ENCODE measurements around the gene DPP3. TPM values are rescaled to one million over a fixed set of nuclear protein-coding genes. Genes with fewer than 3 reads are reported as not detected.

Gene DPP3, protein sequence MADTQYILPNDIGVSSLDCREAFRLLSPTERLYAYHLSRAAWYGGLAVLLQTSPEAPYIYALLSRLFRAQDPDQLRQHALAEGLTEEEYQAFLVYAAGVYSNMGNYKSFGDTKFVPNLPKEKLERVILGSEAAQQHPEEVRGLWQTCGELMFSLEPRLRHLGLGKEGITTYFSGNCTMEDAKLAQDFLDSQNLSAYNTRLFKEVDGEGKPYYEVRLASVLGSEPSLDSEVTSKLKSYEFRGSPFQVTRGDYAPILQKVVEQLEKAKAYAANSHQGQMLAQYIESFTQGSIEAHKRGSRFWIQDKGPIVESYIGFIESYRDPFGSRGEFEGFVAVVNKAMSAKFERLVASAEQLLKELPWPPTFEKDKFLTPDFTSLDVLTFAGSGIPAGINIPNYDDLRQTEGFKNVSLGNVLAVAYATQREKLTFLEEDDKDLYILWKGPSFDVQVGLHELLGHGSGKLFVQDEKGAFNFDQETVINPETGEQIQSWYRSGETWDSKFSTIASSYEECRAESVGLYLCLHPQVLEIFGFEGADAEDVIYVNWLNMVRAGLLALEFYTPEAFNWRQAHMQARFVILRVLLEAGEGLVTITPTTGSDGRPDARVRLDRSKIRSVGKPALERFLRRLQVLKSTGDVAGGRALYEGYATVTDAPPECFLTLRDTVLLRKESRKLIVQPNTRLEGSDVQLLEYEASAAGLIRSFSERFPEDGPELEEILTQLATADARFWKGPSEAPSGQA
- 56.0 and 73.5 TPM in 2 replicates for total RNA-seq

DNA sequence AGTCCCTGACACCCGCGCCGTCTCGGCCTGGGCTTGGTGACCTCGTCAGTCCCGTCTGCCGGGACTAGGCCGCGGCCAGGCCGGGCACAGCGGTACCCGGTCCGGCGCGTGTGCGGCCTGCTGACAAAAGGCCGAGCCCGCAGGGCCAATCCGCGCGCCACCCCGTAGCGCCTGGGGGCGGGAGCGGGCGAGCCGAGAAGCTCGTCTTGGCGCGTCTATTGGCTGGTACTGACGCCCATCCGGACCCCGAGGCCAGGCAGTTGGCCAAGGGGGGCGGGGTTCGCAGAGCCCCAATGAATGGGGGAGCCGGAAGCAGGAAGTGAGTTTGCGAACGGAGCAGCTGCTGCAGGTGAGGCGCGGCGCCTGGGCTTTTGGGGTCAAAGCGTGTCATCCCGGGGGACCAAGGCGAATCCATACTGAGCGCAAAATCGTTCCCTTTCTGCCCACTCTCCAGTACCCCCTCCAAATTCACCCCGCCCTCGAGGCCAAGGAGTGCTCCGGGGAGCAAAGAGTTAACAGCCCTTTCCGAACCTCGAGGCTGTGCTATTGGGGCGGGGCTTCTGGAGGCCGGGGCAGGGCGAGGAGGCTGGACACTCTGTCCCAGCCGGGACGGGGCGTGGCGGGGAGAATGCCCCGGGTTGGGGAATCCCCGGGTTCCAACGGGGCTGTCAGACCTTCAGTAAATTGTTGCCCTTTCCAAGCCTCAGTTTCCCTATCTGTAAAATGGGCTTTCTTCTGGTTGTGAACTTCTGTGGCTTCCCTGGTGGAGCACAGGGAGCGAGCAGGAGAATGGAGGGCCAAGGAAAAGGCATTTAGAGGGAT, at the start of gene DPP3:
Gene DPP3 (plus strand): TSS at position 318 of the 822 bp plus-strand sequence. CDS start 1,767 bp downstream, outside the sequence.

DNA sequence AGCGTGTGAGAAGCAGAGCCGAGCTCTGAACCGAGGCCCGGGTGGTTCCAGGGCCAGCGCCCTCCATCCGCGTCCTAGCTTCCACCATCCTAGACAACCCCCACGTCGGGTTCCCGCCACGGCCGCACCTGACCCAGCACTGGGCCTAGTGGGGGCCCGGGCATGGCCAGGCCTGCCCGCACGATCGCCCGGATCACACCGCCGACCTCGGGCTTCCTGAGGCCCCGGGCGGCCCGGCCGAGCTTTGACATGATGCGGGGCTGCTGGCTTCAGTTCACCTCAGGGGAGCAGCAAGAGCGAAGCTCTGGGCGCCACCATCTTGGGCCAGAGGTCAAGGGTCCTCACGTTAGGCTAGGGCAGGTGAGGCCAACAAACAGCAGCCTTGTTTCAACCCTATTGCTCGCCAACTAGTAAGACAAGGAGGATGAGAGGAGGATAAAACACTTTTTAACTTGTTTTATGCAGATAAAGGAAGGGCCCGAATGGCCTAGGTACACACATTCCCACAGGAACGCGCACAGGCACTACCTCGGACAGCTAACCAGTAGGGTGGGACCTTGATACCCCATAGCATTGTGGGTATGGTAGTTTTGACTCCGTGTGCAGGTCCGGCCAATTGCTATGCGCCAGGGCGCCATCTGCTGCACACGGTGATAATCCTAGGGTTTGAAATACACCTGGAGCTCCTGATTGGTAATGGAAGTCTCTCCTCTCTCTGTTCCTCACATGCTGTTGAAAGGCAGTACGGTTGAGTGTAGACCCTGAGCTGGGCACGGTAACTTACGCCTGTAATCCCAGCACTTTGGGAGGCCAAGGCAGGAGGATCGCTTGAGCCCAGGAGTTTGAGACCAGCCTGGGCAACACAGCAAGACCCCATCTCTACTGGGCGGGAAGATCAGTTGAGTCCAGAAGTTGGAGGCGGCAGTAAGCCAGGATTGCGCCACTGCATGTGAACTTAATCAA, 41.4 kb upstream of the DPP3 start, which contains the start of gene MRPL11:
Gene MRPL11 (minus strand): TSS at position 345 of the 963 bp plus-strand sequence. CDS start 94 bp downstream, at position 251.

DNA sequence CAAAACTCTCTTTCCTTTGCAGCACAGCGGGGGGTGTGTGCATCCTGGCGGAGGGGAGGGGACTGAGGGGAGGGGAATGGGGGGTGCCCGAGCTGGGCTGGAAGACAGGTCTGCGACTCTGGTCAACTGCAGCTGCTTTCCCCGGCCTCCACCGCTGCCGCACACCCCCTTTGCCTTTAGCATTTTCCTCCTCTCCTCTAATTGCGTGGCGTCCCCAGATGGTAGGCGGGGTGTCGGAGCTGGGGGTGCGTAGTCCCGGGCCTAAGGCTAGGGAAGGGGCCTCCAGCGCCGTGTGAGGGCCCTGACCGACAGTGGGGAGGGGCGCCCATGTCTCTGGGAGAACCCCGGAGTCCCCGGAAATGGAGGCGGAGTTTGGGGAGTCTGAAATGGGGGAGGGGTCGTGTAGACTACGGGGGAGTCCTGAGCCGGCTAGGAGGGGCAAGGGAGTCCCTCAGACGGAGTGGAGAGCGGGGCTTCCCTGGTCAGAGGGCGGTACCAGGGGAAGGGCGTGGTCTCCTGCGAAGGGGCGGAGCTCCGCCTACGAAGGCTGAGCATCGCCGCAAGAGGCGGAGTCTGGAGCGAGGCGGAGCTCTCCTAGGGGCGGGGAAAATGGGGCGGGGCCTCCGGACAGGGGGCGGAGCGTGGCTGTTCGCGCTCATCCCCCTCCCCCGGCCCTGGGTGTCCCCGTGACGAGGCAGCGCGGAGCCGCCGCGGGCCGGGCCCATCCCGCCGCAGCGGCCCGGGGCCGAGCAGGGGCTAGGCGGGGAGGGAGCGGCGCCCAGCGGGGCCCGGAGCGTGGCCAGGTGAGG, 13.8 kb upstream of the DPP3 start, which contains the start of gene PELI3:
Gene PELI3 (plus strand): TSS at position 681 of the 809 bp plus-strand sequence. CDS start 1,224 bp downstream, outside the sequence.

GRCh38 chr11:66510271-66510989, 30.2 kb downstream of the DPP3 start, which contains the start of gene BBS1:
Gene BBS1 (plus strand): TSS chr11:66510635. CDS start chr11:66510660, 25 bp downstream.

GRCh38 chr11:66545701-66546367, 65.6 kb downstream of the DPP3 start, which contains the start of gene ZDHHC24:
Gene ZDHHC24 (minus strand): TSS chr11:66546048. CDS start chr11:66546003, 45 bp downstream.

GRCh38 chr11:66546368-66546965, 66.2 kb downstream of the DPP3 start, which contains the start of gene ACTN3:
Gene ACTN3 (plus strand): TSS chr11:66546903. CDS start chr11:66546938, 35 bp downstream.

Small RNAs within 50 kb of the gene (small RNA-seq; reads per million reads assigned to genes)
- not detected for gene RF00416

Other genes starting within 250 kb of the DPP3 start
- 22.0 and 22.9 TPM in 2 replicates for gene KLC2, start 222.7 kb upstream of the DPP3 start, total RNA-seq
- 165 and 190 TPM in 2 replicates for gene RAB1B, start 211.8 kb upstream of the DPP3 start, total RNA-seq
- gene CNIH2, start 202.3 kb upstream of the DPP3 start, total RNA-seq, result 0.33 TPM in 1 of 2 replicates, not detected in the other
- 128 and 174 TPM in 2 replicates for gene YIF1A, start 191.3 kb upstream of the DPP3 start, total RNA-seq
- not detected in 2 replicates for gene TMEM151A, start 188.5 kb upstream of the DPP3 start, total RNA-seq
- gene CD248, start 163.4 kb upstream of the DPP3 start, total RNA-seq, result 0.19 TPM in 1 of 2 replicates, not detected in the other
- gene RIN1, start 144.0 kb upstream of the DPP3 start, total RNA-seq, result 11.8 and 13.3 TPM in 2 replicates
- 67.6 and 77.5 TPM in 2 replicates for gene BRMS1, start 135.3 kb upstream of the DPP3 start, total RNA-seq
- gene B4GAT1, start 132.8 kb upstream of the DPP3 start, total RNA-seq, result 19.4 and 29.7 TPM in 2 replicates
- 0.65 and 0.67 TPM in 2 replicates for gene SLC29A2, start 108.7 kb upstream of the DPP3 start, total RNA-seq
- gene NPAS4, start 59.4 kb upstream of the DPP3 start, total RNA-seq, result not detected in 2 replicates
- 41.2 and 49.1 TPM in 2 replicates for gene MRPL11, start 41.6 kb upstream of the DPP3 start, total RNA-seq
- gene PELI3, start 13.5 kb upstream of the DPP3 start, total RNA-seq, result 3.6 and 3.9 TPM in 2 replicates
- gene BBS1, start 30.2 kb downstream of the DPP3 start, total RNA-seq, result 28.4 and 43.8 TPM in 2 replicates
- 18.4 and 24.2 TPM in 2 replicates for gene ZDHHC24, start 65.6 kb downstream of the DPP3 start, total RNA-seq
- 0.19 TPM in 1 of 2 replicates, not detected in the other for gene ACTN3, start 66.5 kb downstream of the DPP3 start, total RNA-seq
- 14.5 and 26.8 TPM in 2 replicates for gene CTSF, start 88.2 kb downstream of the DPP3 start, total RNA-seq
- 0.65 and 0.67 TPM in 2 replicates for gene CCDC87, start 112.6 kb downstream of the DPP3 start, total RNA-seq
- gene CCS, start 112.8 kb downstream of the DPP3 start, total RNA-seq, result 25.7 and 34.0 TPM in 2 replicates
- gene RBM14, start 136.2 kb downstream of the DPP3 start, total RNA-seq, result 33.3 and 46.0 TPM in 2 replicates
- 123 and 130 TPM in 2 replicates for gene RBM4, start 158.3 kb downstream of the DPP3 start, total RNA-seq
- gene RBM4B, start 197.5 kb downstream of the DPP3 start, total RNA-seq, result 17.1 and 19.9 TPM in 2 replicates
- gene SPTBN2, start 248.8 kb downstream of the DPP3 start, total RNA-seq, result 31.9 and 54.9 TPM in 2 replicates